Common myeloid progenitor, CD34-positive (primary cell): ENCODE measurements around the gene TDRD3.
"Not testable (repeated sequence)": the region's sequence is repeated elsewhere in the genome, so short reads cannot be mapped to it uniquely, and the experiment has no call there.

ENCODE experiments used
- CTCF ChIA-PET: fragments of 350-600 bp; sonication (Branson Sonifier 250); formaldehyde crosslinking; loops from one replicate; lab custom pipeline; 2021; ENCODE audit warnings: antibody characterized with exemption; lab: Charles Lee
- POLR2A ChIA-PET: fragments of 350-600 bp; sonication (Branson Sonifier 250); formaldehyde crosslinking; loops from one replicate; lab custom pipeline; 2021; ENCODE audit warnings: antibody characterized with exemption; lab: Charles Lee
- DNase-seq, 3 donors: peaks; one replicate each; pipeline versions ENCODE4 v3.0.0 to v3.0.0-alpha.2; 2013
- H3K27ac ChIP-seq, 2 experiments: 1 replicate in 1 of 2; 2 replicates in 1 of 2; pipeline ENCODE4 v1.7.0; 2013; ENCODE audit warnings: inconsistent platforms in 2 of 2, low read length in 2 of 2, mild to moderate bottlenecking in 2 of 2, low read depth in 1 of 2, moderate library complexity in 1 of 2; ENCODE audit not compliant: severe bottlenecking in 2 of 2, insufficient read depth in 1 of 2, poor library complexity in 1 of 2
- H3K27me3 ChIP-seq, 5 experiments: replicated peaks in 2 of 5; 1 replicate in 3 of 5; 2 replicates in 2 of 5; pipeline versions ENCODE4 v1.6.1 to v1.7.0; 2013; ENCODE audit warnings: low read length in 4 of 5, mild to moderate bottlenecking in 2 of 5, moderate library complexity in 2 of 5, inconsistent platforms in 1 of 5; ENCODE audit not compliant: insufficient read depth in 5 of 5, control insufficient read depth in 4 of 5
- H3K36me3 ChIP-seq, 4 experiments: 1 replicate in 2 of 4; 2 replicates in 2 of 4; pipeline versions ENCODE4 v1.6.1 to v1.7.0; 2013; ENCODE audit warnings: low read length in 3 of 4, control low read depth in 1 of 4, mild to moderate bottlenecking in 1 of 4; ENCODE audit not compliant: control insufficient read depth in 4 of 4, insufficient read depth in 4 of 4
- H3K4me1 ChIP-seq, 4 experiments: 1 replicate in 3 of 4; 2 replicates in 1 of 4; pipeline versions ENCODE4 v1.6.1 to v1.7.1; 2013; ENCODE audit warnings: low read length in 3 of 4, mild to moderate bottlenecking in 3 of 4, control low read depth in 1 of 4, inconsistent platforms in 1 of 4, moderate library complexity in 1 of 4; ENCODE audit not compliant: control insufficient read depth in 4 of 4, insufficient read depth in 4 of 4; ENCODE audit errors: control extremely low read depth in 1 of 4
- H3K4me3 ChIP-seq, 7 experiments: 1 replicate in 4 of 7; 2 replicates in 3 of 7; pipeline versions ENCODE4 v1.5.1 to v1.7.0; 2013; ENCODE audit warnings: mild to moderate bottlenecking in 7 of 7, low read length in 6 of 7, moderate library complexity in 6 of 7, inconsistent platforms in 2 of 7, low read depth in 2 of 7, control low read depth in 1 of 7; ENCODE audit not compliant: insufficient read depth in 4 of 7, control insufficient read depth in 1 of 7; ENCODE audit errors: extremely low read depth in 1 of 7
- H3K9me3 ChIP-seq, 5 experiments: 1 replicate in 4 of 5; 2 replicates in 1 of 5; pipeline versions ENCODE4 v1.6.1 to v1.7.1; 2013; ENCODE audit warnings: low read length in 4 of 5, mild to moderate bottlenecking in 2 of 5, inconsistent platforms in 1 of 5, low read depth in 1 of 5, moderate library complexity in 1 of 5; ENCODE audit not compliant: control insufficient read depth in 4 of 5, insufficient read depth in 2 of 5; ENCODE audit errors: control extremely low read depth in 1 of 5
- WGBS: methylation state at CpG from one replicate; pipeline ENCODE4 v1.1.5; 2013; ENCODE audit not compliant: insufficient coverage; 5-methylcytosine and 5-hydroxymethylcytosine counted together

Gene TDRD3

GRCh38 chr13:60397704-60398378 lies 821 bp downstream of the TDRD3 start:
- H3K27ac ChIP-seq, result peak overlapping the region; percentile 85 to 94
- ChIA-PET CTCF (interaction anchor here (0.9 to 2.3 kb wide), 3 partner anchors 9 to 33 kb away, joined by 4 to 8 read pairs (median 5); no protein-coding TSS in a partner anchor), POLR2A (no interaction called here)
- WGBS, result under 1% methylated on average over 36 of the region's 43 CpGs
- DNase-seq, result peak; percentile 50 to 85 (median 78)
- peaks cover 12 to 25% (median 21%) of the 10 kb centered on the region in 4 experiments for H3K4me1 ChIP-seq
- H3K4me3 ChIP-seq, result peak overlapping the region; percentile 62 to 98 (median 91)
- H3K36me3 ChIP-seq, result no peaks in the 10 kb centered on the region
- H3K9me3 ChIP-seq, result no peaks in the 10 kb centered on the region
- H3K27me3 ChIP-seq, result no peaks in the 10 kb centered on the region

- no peaks in the 10 kb centered on the region for H3K9me3 ChIP-seq
- ChIA-PET POLR2A (no interaction called here), CTCF (interaction anchor here (0.9 to 2.3 kb wide), 3 partner anchors 9 to 32 kb away, joined by 4 to 8 read pairs (median 5); no protein-coding TSS in a partner anchor)
- H3K4me3 ChIP-seq, result peak overlapping the region in 6 of 7 experiments; percentile 76 to 98 (median 92)
- H3K4me1 ChIP-seq, result peaks cover 12 to 25% (median 21%) of the 10 kb centered on the region in 4 experiments
- no peaks in the 10 kb centered on the region for H3K36me3 ChIP-seq
- no peaks in the 10 kb centered on the region for H3K27me3 ChIP-seq
- H3K27ac ChIP-seq, result peak overlapping the region; percentile 85 to 94
- WGBS, result 81% methylated on average over 6 of the region's 6 CpGs
- DNase-seq, result peak in 1 of 3 donors; percentile 34
These were observed 1.4 kb downstream of the TDRD3 start for GRCh38 chr13:60398379-60398891.

- WGBS, result 75% methylated on average over 5 of the region's 6 CpGs
These were observed 2.0 kb downstream of the TDRD3 start for GRCh38 chr13:60398907-60399589.

GRCh38 chr13:60402022-60402421 lies 5.0 kb downstream of the TDRD3 start:
- Histone ChIP-seq H3K27me3 (no peaks in the 10 kb centered on the region), H3K36me3 (no peaks in the 10 kb centered on the region), H3K27ac (no peak overlapping the region), H3K4me3 (no peak overlapping the region), H3K9me3 (no peaks in the 10 kb centered on the region), H3K4me1 (peaks cover 8 to 16% (median 13%) of the 10 kb centered on the region in 4 experiments)
- ChIA-PET CTCF (interaction anchor here (0.8 kb wide), 1 partner anchor 12 kb away, joined by 5 read pairs; no protein-coding TSS in a partner anchor), POLR2A (no interaction called here)
- no peak for DNase-seq

More at GRCh38 chr13:60398907-60399589, 2.0 kb downstream of the TDRD3 start:
- Histone ChIP-seq H3K36me3 (no peaks in the 10 kb centered on the region), H3K9me3 (no peaks in the 10 kb centered on the region), H3K4me1 (peaks cover 12 to 25% (median 21%) of the 10 kb centered on the region in 4 experiments), H3K27ac (peak overlapping the region; percentile 11 to 94), H3K4me3 (peak overlapping the region in 4 of 7 experiments; percentile 76 to 98 (median 86)), H3K27me3 (no peaks in the 10 kb centered on the region)
- peak in 2 of 3 donors; percentile 10 to 24 for DNase-seq
- POLR2A ChIA-PET, result no interaction called here
- CTCF ChIA-PET, result interaction anchor here (0.9 to 1.2 kb wide), 2 partner anchors 8 to 13 kb away, joined by 4 to 5 read pairs; no protein-coding TSS in a partner anchor

- no peak for DNase-seq
- Histone ChIP-seq H3K27me3 (no peaks in the 10 kb centered on the region), H3K9me3 (peaks cover 0 to 4% (median 0%) of the 10 kb centered on the region in 5 experiments), H3K27ac (no peak overlapping the region), H3K36me3 (peaks cover 0 to 2% (median 0%) of the 10 kb centered on the region in 4 experiments), H3K4me3 (no peak overlapping the region), H3K4me1 (no peaks in the 10 kb centered on the region)
- 100% methylated on average over 1 of the region's 1 CpG for WGBS
- POLR2A ChIA-PET, result no interaction called here
- CTCF ChIA-PET, result interaction anchor here (1.2 to 1.3 kb wide), 2 partner anchors 9 to 20 kb away, joined by 3 to 4 read pairs; no protein-coding TSS in a partner anchor
These were observed 10.1 kb downstream of the TDRD3 start for GRCh38 chr13:60407095-60407494.

- H3K4me1 ChIP-seq, H3K27me3 ChIP-seq, H3K9me3 ChIP-seq, DNase-seq, H3K4me3 ChIP-seq, H3K36me3 ChIP-seq, POLR2A ChIA-PET, H3K27ac ChIP-seq: not testable (repeated sequence)
- CTCF ChIA-PET, result interaction anchor here (1.3 kb wide), 1 partner anchor 20 kb away, joined by 3 read pairs; no protein-coding TSS in a partner anchor
- WGBS, result 91% methylated on average over 5 of the region's 11 CpGs
These were observed 10.8 kb downstream of the TDRD3 start for GRCh38 chr13:60407852-60408251.
